GM12878 (cell line): ENCODE measurements around the gene SLC5A6. TPM values are rescaled to one million over a fixed set of nuclear protein-coding genes. Genes with fewer than 3 reads are reported as not detected.

Experiments used
- ATAC-seq: fragments of 200-7000 bp; cut with Tn5 transposase; 3 replicates; pipeline ENCODE4 v1.9.1; 2020; ENCODE audit warnings: mild to moderate bottlenecking, moderate library complexity
- BruUV-seq: library from RNA; stranded (reverse); fragments of 400-500 nt; replicated peaks from 2 replicates; lab custom pipeline; 2021; lab: Mats Ljungman, UMichigan
- CTCF ChIA-PET: fragments of 300-600 bp; sonication (Branson Sonifier 250); formaldehyde crosslinking; extraction: SDS; loops from one replicate; lab custom pipeline; 2021; ENCODE audit warnings: inconsistent platforms; lab: Yijun Ruan, JAX
- POLR2A ChIA-PET: fragments of 350-600 bp; formaldehyde crosslinking; extraction: SDS; loops from one replicate; lab custom pipeline; 2021; ENCODE audit warnings: inconsistent platforms; lab: Charles Lee
- RAD21 ChIA-PET: fragments of 300-600 bp; sonication (Branson Sonifier 250); formaldehyde crosslinking; loops from one replicate; lab custom pipeline; 2023; ENCODE audit warnings: antibody characterized with exemption; ENCODE audit not compliant: unreplicated experiment; lab: Charles Lee
- SMC1A ChIA-PET: fragments of 300-600 bp; sonication (Branson Sonifier 250); formaldehyde crosslinking; loops from one replicate; lab custom pipeline; 2023; ENCODE audit not compliant: unreplicated experiment, uncharacterized antibody; lab: Charles Lee
- DNase-seq: peaks from one replicate; pipeline ENCODE4 v3.0.0-alpha.2; 2011; ENCODE audit warnings: low read depth, low spot score
- FAIRE-seq: peaks from 3 replicates; lab custom pipeline; 2011; peaks lifted over from hg19 to GRCh38; lab: Jason Lieb, UNC
- H2AFZ ChIP-seq: 2 replicates; pipeline ENCODE4 v1.6.0; 2011; ENCODE audit warnings: low read depth, low read length, control low read depth; ENCODE audit not compliant: control insufficient read depth
- H3K27ac ChIP-seq: 2 replicates; pipeline ENCODE4 v1.5.1; 2011; ENCODE audit warnings: control low read depth; ENCODE audit not compliant: control insufficient read depth, insufficient read depth
- H3K27me3 ChIP-seq, 2 experiments: replicated peaks in 1 of 2; 2 replicates each; pipeline versions ENCODE4 v1.6.0 to v1.6.1; 2011; ENCODE audit warnings: low read length in 1 of 2; ENCODE audit not compliant: control insufficient read depth in 2 of 2, insufficient read depth in 2 of 2
- H3K36me3 ChIP-seq, 2 experiments: 2 replicates each; pipeline ENCODE4 v1.5.1; 2011; ENCODE audit warnings: low read length in 1 of 2; ENCODE audit not compliant: control insufficient read depth in 2 of 2, insufficient read depth in 2 of 2
- H3K4me1 ChIP-seq: 2 replicates; pipeline ENCODE4 v1.6.1; 2011; ENCODE audit warnings: mild to moderate bottlenecking, low read length, moderate library complexity, mixed read lengths; ENCODE audit not compliant: control insufficient read depth, insufficient read depth
- H3K4me2 ChIP-seq: 2 replicates; pipeline ENCODE4 v1.6.0; 2011; ENCODE audit warnings: control low read depth; ENCODE audit not compliant: control insufficient read depth, insufficient read depth
- H3K4me3 ChIP-seq: fragments of 200-600 bp; sonication (generic); 2 replicates; pipeline ENCODE4 v1.5.1; 2016
- H3K79me2 ChIP-seq: 2 replicates; pipeline ENCODE4 v1.6.0; 2011; ENCODE audit warnings: low read length; ENCODE audit not compliant: control insufficient read depth, insufficient read depth
- H3K9ac ChIP-seq: 2 replicates; pipeline ENCODE4 v1.8.0; 2011; ENCODE audit warnings: low read length, control low read depth, mixed read lengths; ENCODE audit not compliant: control insufficient read depth, insufficient read depth
- H3K9me3 ChIP-seq: replicated peaks from 3 replicates; pipeline ENCODE4 v1.5.1; 2011; ENCODE audit warnings: mild to moderate bottlenecking, low read length; ENCODE audit not compliant: control insufficient read depth, insufficient read depth
- H4K20me1 ChIP-seq: 2 replicates; pipeline ENCODE4 v1.6.0; 2011; ENCODE audit not compliant: control insufficient read depth, insufficient read depth
- BMI1 ChIP-seq: fragments of 450-650 bp; IDR thresholded peaks from 2 replicates; pipeline ENCODE4 v1.6.1; 2016; ENCODE audit warnings: mild to moderate bottlenecking, moderate library complexity, borderline replicate concordance
- CHD1 ChIP-seq: IDR thresholded peaks from 2 replicates; pipeline ENCODE4 v1.6.1; 2012; ENCODE audit warnings: low read depth, low read length, improper control_type of control experiment
- CHD4 ChIP-seq: fragments of 200-600 bp; sonication (generic); IDR thresholded peaks from 2 replicates; pipeline ENCODE4 v1.6.1; 2016; ENCODE audit warnings: mild to moderate bottlenecking
- MTA2 ChIP-seq: fragments of 450-650 bp; IDR thresholded peaks from 2 replicates; pipeline ENCODE4 v1.6.1; 2016; ENCODE audit warnings: low read depth, mild to moderate bottlenecking, moderate library complexity
- MXI1 ChIP-seq: fragments of 150-350 bp; IDR thresholded peaks from 2 replicates; pipeline ENCODE4 v1.6.1; 2011; ENCODE audit warnings: low read depth, mild to moderate bottlenecking, inconsistent platforms, low read length, improper control_type of control experiment
- POU2F2 ChIP-seq: IDR thresholded peaks from 3 replicates; pipeline ENCODE4 v1.6.1; 2011; ENCODE audit warnings: low read depth, mild to moderate bottlenecking, low read length, borderline replicate concordance
- SMARCA5 ChIP-seq: fragments of 450-650 bp; IDR thresholded peaks from 2 replicates; pipeline ENCODE4 v1.6.1; 2017; ENCODE audit warnings: mild to moderate bottlenecking
- SP1 ChIP-seq: IDR thresholded peaks from one replicate; pipeline ENCODE4 v1.6.1; 2011; ENCODE audit warnings: low read depth, low read length
- STAT1 ChIP-seq: fragments of 450-650 bp; conservative IDR thresholded peaks from 2 replicates; pipeline ENCODE4 v1.6.1; 2014; ENCODE audit warnings: antibody characterized with exemption, mild to moderate bottlenecking
- SUZ12 ChIP-seq: fragments of 200-600 bp; sonication (generic); IDR thresholded peaks from one replicate; pipeline ENCODE4 v1.6.1; 2018; ENCODE audit warnings: antibody characterized with exemption, mild to moderate bottlenecking; ENCODE audit not compliant: unreplicated experiment
- TBL1XR1 ChIP-seq: IDR thresholded peaks from 2 replicates; pipeline ENCODE4 v1.6.1; 2012; ENCODE audit warnings: low read depth, low read length, improper control_type of control experiment
- TCF3 ChIP-seq: IDR thresholded peaks from 2 replicates; pipeline ENCODE4 v1.6.1; 2012; ENCODE audit warnings: low read depth, mild to moderate bottlenecking, low read length, borderline replicate concordance; ENCODE audit not compliant: insufficient read depth
- WRNIP1 ChIP-seq: IDR thresholded peaks from 2 replicates; pipeline ENCODE4 v1.6.1; 2011; ENCODE audit warnings: low read depth, low read length, improper control_type of control experiment, borderline replicate concordance
- YBX1 ChIP-seq: fragments of 450-650 bp; IDR thresholded peaks from 2 replicates; pipeline ENCODE4 v1.6.1; 2016; ENCODE audit warnings: antibody characterized with exemption
- ZNF274 ChIP-seq: IDR thresholded peaks from one replicate; pipeline ENCODE4 v1.8.0; 2011; ENCODE audit not compliant: insufficient read length, insufficient read depth
- ZZZ3 ChIP-seq: IDR thresholded peaks from 2 replicates; pipeline ENCODE4 v1.6.1; 2011; ENCODE audit warnings: low read depth; ENCODE audit not compliant: control insufficient read depth, insufficient read length
- WGBS: methylation state at CpG from one replicate; pipeline ENCODE4 v1.1.6; 2016; ENCODE audit warnings: low lambda C conversion rate; ENCODE audit not compliant: insufficient replicate concordance, insufficient coverage; ENCODE audit errors: missing lambda C conversion rate; 5-methylcytosine and 5-hydroxymethylcytosine counted together
- in situ Hi-C: fragments of 300-500 bp; cut with MboI; formaldehyde crosslinking; loops from 9 replicates; pipeline ENCODE4 v1.14.3; 2018; ENCODE audit warnings: mixed read lengths
- intact Hi-C: fragments of 100-400 bp; cut with micrococcal nuclease; formaldehyde crosslinking; loops from one replicate; pipeline ENCODE4 v1.14.2; 2022; ENCODE audit not compliant: unreplicated experiment
- polyA plus RNA-seq, 11 experiments: library from polyadenylated mRNA; depleted of rRNA in 4 of 11; unstranded in 6 of 11; stranded (reverse) in 5 of 11; fragments of >200 nt; fragmentation: Nextera tagmentation in 4 of 11; fragmentation: Illumina TruSeq in 1 of 11; extraction: Ambion mirVana in 4 of 11; extraction: Trizol in 1 of 11; gene quantifications; 1 replicate in 1 of 11; 2 replicates in 10 of 11; pipeline versions ENCODE4 v1.2.1 to v1.2.3, GENCODE V29; 2011 to 2016; ENCODE audit warnings: inconsistent platforms in 2 of 11, missing spikeins in 2 of 11, low read depth in 1 of 11
- total RNA-seq, 4 experiments: library from RNA; depleted of rRNA in 3 of 4; stranded (reverse); fragments of >200 nt in 3 of 4; fragmentation: Illumina TruSeq in 1 of 4; extraction: Trizol in 1 of 4; gene quantifications; 2 replicates each; pipeline versions ENCODE4 v1.2.1 to v1.2.3, GENCODE V29; 2013 to 2021
- TF ChIP-seq, protein P1 (sequence below): fragments of 450-650 bp; IDR thresholded peaks from 2 replicates; pipeline ENCODE4 v1.6.1; 2017; ENCODE audit warnings: mild to moderate bottlenecking, moderate library complexity
- TF ChIP-seq, protein P2 (sequence below): fragments of 150-350 bp; IDR thresholded peaks from 2 replicates; pipeline ENCODE4 v1.6.1; 2014; ENCODE audit warnings: mild to moderate bottlenecking, low read depth, low read length

Gene SLC5A6
- total and polyA plus RNA-seq, 10 of the 15 experiments (the other 5 are each of a cell fraction or from before 2014, with no cell fraction given): 13.1 to 101 (median 55.3) TPM

DNA sequence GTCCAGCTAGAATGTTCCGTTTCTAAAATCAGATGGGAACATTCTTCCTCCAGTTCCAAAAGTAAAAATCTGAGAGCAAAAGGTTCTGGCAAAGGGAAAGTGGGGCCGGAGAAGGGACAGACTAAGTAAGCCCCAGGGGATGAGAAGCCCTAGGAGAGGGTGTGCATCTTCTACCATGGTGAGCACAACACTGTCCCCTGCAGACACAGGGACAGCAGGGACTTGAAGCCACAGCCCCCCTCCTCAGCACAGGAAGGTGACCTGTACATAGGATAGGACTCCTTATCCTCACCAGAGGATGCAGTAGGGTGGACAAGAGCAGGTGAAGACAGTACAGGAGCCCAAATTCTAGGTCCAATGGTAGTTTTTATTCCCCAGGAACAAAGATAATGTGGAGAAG is 12.8 kb downstream of the SLC5A6 start:
- Histone ChIP-seq H3K79me2 (no peaks in the 10 kb centered on the region), H3K9ac (no peak overlapping the region), H3K4me2 (no peak overlapping the region), H4K20me1 (no peaks in the 10 kb centered on the region), H3K4me1 (no peaks in the 10 kb centered on the region), H3K4me3 (no peak overlapping the region), H3K9me3 (no peaks in the 10 kb centered on the region), H3K36me3 (peaks cover 13 to 15% of the 10 kb centered on the region in 2 experiments), H3K27ac (no peak overlapping the region), H3K27me3 (no peaks in the 10 kb centered on the region), H2AFZ (no peak overlapping the region)
- POLR2A ChIA-PET: no interaction called here
- no peak for ATAC-seq
- no peak for FAIRE-seq
- RAD21 ChIA-PET: no interaction called here
- CTCF ChIA-PET: interaction anchor here (0.9 kb wide), 1 partner anchor 30 kb away, joined by 3 read pairs; no protein-coding TSS in a partner anchor
- no TSS peak for BruUV-seq
- intact Hi-C loops: no loop called here
- SMC1A ChIA-PET: no interaction called here
- in situ Hi-C loops: loop anchor here (5.0 kb wide), 1 partner anchor 232 kb away; no protein-coding TSS in a partner anchor
- DNase-seq: no peak
- WGBS: 72% methylated on average over 2 of the region's 2 CpGs
- TF ChIP-seq STAT1: no peak
- no peak for TF ChIP-seq ZNF274
- no peak for TF ChIP-seq CHD1
- no peak for TF ChIP-seq TBL1XR1
- no peak for TF ChIP-seq SMARCA5
- TF ChIP-seq YBX1: no peak
- no peak for TF ChIP-seq SUZ12
- TF ChIP-seq TCF3: no peak
- no peak for TF ChIP-seq WRNIP1
- no peak for TF ChIP-seq MTA2
- TF ChIP-seq CHD4: no peak
- no peak for TF ChIP-seq SP1
- TF ChIP-seq, protein P1, sequence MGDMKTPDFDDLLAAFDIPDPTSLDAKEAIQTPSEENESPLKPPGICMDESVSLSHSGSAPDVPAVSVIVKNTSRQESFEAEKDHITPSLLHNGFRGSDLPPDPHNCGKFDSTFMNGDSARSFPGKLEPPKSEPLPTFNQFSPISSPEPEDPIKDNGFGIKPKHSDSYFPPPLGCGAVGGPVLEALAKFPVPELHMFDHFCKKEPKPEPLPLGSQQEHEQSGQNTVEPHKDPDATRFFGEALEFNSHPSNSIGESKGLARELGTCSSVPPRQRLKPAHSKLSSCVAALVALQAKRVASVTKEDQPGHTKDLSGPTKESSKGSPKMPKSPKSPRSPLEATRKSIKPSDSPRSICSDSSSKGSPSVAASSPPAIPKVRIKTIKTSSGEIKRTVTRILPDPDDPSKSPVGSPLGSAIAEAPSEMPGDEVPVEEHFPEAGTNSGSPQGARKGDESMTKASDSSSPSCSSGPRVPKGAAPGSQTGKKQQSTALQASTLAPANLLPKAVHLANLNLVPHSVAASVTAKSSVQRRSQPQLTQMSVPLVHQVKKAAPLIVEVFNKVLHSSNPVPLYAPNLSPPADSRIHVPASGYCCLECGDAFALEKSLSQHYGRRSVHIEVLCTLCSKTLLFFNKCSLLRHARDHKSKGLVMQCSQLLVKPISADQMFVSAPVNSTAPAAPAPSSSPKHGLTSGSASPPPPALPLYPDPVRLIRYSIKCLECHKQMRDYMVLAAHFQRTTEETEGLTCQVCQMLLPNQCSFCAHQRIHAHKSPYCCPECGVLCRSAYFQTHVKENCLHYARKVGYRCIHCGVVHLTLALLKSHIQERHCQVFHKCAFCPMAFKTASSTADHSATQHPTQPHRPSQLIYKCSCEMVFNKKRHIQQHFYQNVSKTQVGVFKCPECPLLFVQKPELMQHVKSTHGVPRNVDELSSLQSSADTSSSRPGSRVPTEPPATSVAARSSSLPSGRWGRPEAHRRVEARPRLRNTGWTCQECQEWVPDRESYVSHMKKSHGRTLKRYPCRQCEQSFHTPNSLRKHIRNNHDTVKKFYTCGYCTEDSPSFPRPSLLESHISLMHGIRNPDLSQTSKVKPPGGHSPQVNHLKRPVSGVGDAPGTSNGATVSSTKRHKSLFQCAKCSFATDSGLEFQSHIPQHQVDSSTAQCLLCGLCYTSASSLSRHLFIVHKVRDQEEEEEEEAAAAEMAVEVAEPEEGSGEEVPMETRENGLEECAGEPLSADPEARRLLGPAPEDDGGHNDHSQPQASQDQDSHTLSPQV: no peak
- TF ChIP-seq MXI1: no peak
- TF ChIP-seq ZZZ3: no peak
- no peak for TF ChIP-seq BMI1
- TF ChIP-seq, protein P2, sequence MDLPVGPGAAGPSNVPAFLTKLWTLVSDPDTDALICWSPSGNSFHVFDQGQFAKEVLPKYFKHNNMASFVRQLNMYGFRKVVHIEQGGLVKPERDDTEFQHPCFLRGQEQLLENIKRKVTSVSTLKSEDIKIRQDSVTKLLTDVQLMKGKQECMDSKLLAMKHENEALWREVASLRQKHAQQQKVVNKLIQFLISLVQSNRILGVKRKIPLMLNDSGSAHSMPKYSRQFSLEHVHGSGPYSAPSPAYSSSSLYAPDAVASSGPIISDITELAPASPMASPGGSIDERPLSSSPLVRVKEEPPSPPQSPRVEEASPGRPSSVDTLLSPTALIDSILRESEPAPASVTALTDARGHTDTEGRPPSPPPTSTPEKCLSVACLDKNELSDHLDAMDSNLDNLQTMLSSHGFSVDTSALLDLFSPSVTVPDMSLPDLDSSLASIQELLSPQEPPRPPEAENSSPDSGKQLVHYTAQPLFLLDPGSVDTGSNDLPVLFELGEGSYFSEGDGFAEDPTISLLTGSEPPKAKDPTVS: no peak
- no peak for TF ChIP-seq POU2F2
